ENCODE measurements around the gene HS6ST2. TPM values are rescaled to one million over a fixed set of nuclear protein-coding genes. Genes with fewer than 3 reads are reported as not detected.

HS6ST2 gene
- total RNA-seq, 1 donor from 2014 or later, result 43.2 TPM

DNA sequence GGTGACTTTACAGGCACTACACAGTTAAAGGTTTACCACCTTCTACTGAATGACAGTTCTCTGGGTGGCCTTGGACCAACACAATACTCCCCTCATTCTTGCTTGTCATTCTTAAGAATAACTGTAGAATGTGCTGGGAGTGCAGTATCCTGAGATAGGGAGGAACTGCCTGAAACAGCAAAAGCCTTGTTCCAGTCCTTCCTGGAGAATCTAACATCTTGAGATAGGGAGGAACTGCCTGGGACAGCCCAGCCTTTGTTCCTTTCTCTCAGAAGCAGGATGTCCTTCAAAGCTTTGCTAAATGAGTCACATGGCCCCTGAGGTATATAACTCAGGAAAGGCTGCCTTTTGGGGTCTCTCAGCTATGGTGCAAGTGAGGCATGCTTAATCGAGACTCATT, 323.9 kb downstream of the HS6ST2 start:
- no peak overlapping the region for H2AFZ ChIP-seq (replicated peaks)
- no peaks in the 10 kb centered on the region for H4K20me1 ChIP-seq (ENCODE audit: low read depth)
- Mint-ChIP-seq H3K4me1 (peaks cover 2% of the 10 kb centered on the region), H3K9me3 (no peaks in the 10 kb centered on the region), H3K36me3 (no peaks in the 10 kb centered on the region), H3K4me3 (no peak overlapping the region), H3K27me3 (ENCODE audit: insufficient read depth, low read depth) (no peaks in the 10 kb centered on the region), H3K27ac (no peak overlapping the region)
- no peak overlapping the region for H3K9ac ChIP-seq
- no peaks in the 10 kb centered on the region for H3K9me3 ChIP-seq (ENCODE audit: low read depth)
- H3K27me3 ChIP-seq, result no peaks in the 10 kb centered on the region
- H3K27ac ChIP-seq, result no peak overlapping the region
- H3K4me1 ChIP-seq, result no peaks in the 10 kb centered on the region
- no peak overlapping the region for H3K4me3 ChIP-seq
- H3K4me2 ChIP-seq, result no peak overlapping the region
- no peaks in the 10 kb centered on the region for H3K79me2 ChIP-seq (ENCODE audit: low read depth)
- no peak for TF ChIP-seq EZH2 (IDR thresholded peaks at IDR 0.05)
- TF ChIP-seq CTCF (IDR thresholded peaks at IDR 0.05), result no peak
- TF ChIP-seq EZH2phosphoT487 (IDR thresholded peaks at IDR 0.05), result no peak
- DNase-seq (ENCODE audit: low spot score), result no peak
- no peaks in the 10 kb centered on the region for H3F3A ChIP-seq (ENCODE audit: low read depth)
- no peaks in the 10 kb centered on the region for H3K36me3 ChIP-seq

DNA sequence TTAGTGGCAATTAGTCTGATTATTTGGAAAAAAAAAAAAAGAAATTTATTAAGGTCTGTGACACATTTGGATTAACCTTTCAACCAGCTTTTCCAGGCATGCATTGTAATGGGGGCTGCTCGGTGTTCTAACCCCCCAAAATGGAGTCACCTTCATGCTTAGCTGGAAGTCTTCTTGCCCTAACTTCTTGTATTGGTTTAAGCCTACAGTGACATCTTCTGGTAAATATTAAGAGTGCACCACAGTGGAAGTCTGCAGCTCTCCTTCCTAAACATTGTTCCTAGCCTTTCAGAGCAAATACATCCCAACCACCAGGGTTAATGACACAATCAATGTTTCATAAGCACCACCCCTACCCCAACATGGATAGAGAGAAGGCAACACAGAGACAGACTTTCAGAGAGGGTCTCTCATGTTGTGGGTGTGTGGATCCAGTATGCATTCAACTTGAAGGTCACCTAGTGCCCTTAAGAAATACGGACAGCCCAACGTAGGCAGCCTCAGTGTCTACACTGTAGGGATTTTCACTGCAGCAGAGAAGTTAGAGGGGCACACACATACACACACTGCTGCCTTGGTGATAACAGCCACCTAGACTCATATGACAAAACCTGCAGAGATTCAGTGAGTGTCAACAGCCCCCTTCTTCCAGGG, 326.7 kb downstream of the HS6ST2 start:
- Mint-ChIP-seq H3K4me3 (no peak overlapping the region), H3K27me3 (ENCODE audit: insufficient read depth, low read depth) (no peaks in the 10 kb centered on the region), H3K27ac (peak overlapping the region; percentile 62), H3K36me3 (no peaks in the 10 kb centered on the region), H3K4me1 (no peaks in the 10 kb centered on the region), H3K9me3 (no peaks in the 10 kb centered on the region)
- no peaks in the 10 kb centered on the region for H3K36me3 ChIP-seq
- no peak overlapping the region for H2AFZ ChIP-seq (replicated peaks)
- H3K27me3 ChIP-seq, result no peaks in the 10 kb centered on the region
- peak; percentile 8 for DNase-seq (ENCODE audit: low spot score)
- H3K27ac ChIP-seq, result no peak overlapping the region
- no peak for TF ChIP-seq EZH2phosphoT487 (IDR thresholded peaks at IDR 0.05)
- TF ChIP-seq EZH2 (IDR thresholded peaks at IDR 0.05), result no peak
- TF ChIP-seq CTCF (IDR thresholded peaks at IDR 0.05), result peak; percentile 46
- H3K4me1 ChIP-seq, result no peaks in the 10 kb centered on the region
- H3K4me3 ChIP-seq, result no peak overlapping the region
- H3K4me2 ChIP-seq, result no peak overlapping the region
- H4K20me1 ChIP-seq (ENCODE audit: low read depth), result no peaks in the 10 kb centered on the region
- no peaks in the 10 kb centered on the region for H3F3A ChIP-seq (ENCODE audit: low read depth)
- no peak overlapping the region for H3K9ac ChIP-seq
- H3K79me2 ChIP-seq (ENCODE audit: low read depth), result no peaks in the 10 kb centered on the region
- no peaks in the 10 kb centered on the region for H3K9me3 ChIP-seq (ENCODE audit: low read depth)

DNA sequence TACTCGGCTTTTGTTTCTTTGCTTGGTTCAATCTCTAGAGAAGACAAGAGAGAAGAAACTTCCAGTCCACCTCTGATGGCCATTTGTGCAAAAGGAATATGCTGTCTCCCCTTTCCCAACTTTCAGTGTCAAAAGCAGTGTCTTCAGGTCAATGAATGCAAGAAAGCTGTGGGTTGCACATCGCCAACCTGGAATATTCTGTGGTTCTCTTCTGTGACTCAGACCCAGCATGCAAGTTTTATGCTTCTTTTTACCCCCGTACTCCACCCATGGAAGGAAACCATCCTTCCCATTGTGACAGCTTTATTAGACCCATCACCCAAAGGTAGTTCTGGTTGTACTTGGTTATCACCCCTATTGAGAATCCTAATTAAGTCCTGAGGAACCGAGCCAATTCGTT, 334.0 kb downstream of the HS6ST2 start:
- Histone ChIP-seq H4K20me1 (ENCODE audit: low read depth) (no peaks in the 10 kb centered on the region), H3K4me3 (no peak overlapping the region), H3K4me2 (no peak overlapping the region), H2AFZ (replicated peaks) (no peak overlapping the region), H3F3A (ENCODE audit: low read depth) (no peaks in the 10 kb centered on the region), H3K27me3 (no peaks in the 10 kb centered on the region), H3K9me3 (ENCODE audit: low read depth) (no peaks in the 10 kb centered on the region), H3K9ac (no peak overlapping the region), H3K4me1 (no peaks in the 10 kb centered on the region), H3K36me3 (no peaks in the 10 kb centered on the region), H3K79me2 (ENCODE audit: low read depth) (no peaks in the 10 kb centered on the region), H3K27ac (no peak overlapping the region)
- Mint-ChIP-seq H3K4me1 (no peaks in the 10 kb centered on the region), H3K27me3 (ENCODE audit: insufficient read depth, low read depth) (no peaks in the 10 kb centered on the region), H3K9me3 (no peaks in the 10 kb centered on the region), H3K36me3 (no peaks in the 10 kb centered on the region), H3K27ac (no peak overlapping the region), H3K4me3 (no peak overlapping the region)
- TF ChIP-seq EZH2 (IDR thresholded peaks at IDR 0.05) (no peak), CTCF (IDR thresholded peaks at IDR 0.05) (no peak), EZH2phosphoT487 (IDR thresholded peaks at IDR 0.05) (no peak)
- DNase-seq (ENCODE audit: low spot score), result no peak

Data from neural progenitor cell (in vitro differentiated cells).